Stimulated activated effector memory CD8-positive, alpha-beta T cell treated with anti-CD3 and anti-CD28 coated beads, Interleukin-12 subunit alpha, Interleukin-12 subunit beta, amount 100 ng/mL, for 72 hours (primary cell): ENCODE measurements around the gene GAGE12F.
"Not testable (repeated sequence)": the region's sequence is repeated elsewhere in the genome, so short reads cannot be mapped to it uniquely, and the experiment has no call there.

Experiments used
- ATAC-seq: fragments of 150-1000 bp; cut with Tn5 transposase; 2 replicates; pipeline ENCODE4 v1.10.0; 2021
- DNase-seq, 2 donors: peaks; one replicate each; pipeline ENCODE4 v3.0.0; 2021 to 2022; ENCODE audit warnings: low spot score in 2 of 2
- H3K27ac Mint-ChIP-seq: one replicate; pipeline ENCODE4 v1.8.0; 2022; ENCODE audit warnings: mild to moderate bottlenecking, mixed read lengths
- H3K36me3 Mint-ChIP-seq: one replicate; pipeline ENCODE4 v1.8.0; 2022; ENCODE audit warnings: mild to moderate bottlenecking, mixed read lengths
- H3K4me1 Mint-ChIP-seq: one replicate; pipeline ENCODE4 v1.8.0; 2022; ENCODE audit warnings: mixed read lengths
- H3K4me3 Mint-ChIP-seq: one replicate; pipeline ENCODE4 v1.8.0; 2022; ENCODE audit warnings: mild to moderate bottlenecking, mixed read lengths
- H3K9me3 Mint-ChIP-seq: one replicate; pipeline ENCODE4 v1.8.0; 2022; ENCODE audit warnings: mixed read lengths

GAGE12F gene

GRCh38 chrX:49560542-49560941 lies at the start of gene GAGE12F:
Gene GAGE12F, plus strand, starts transcription at chrX:49560842. Its CDS starts 1,155 bp downstream, at chrX:49561997.
- not testable (repeated sequence) for H3K4me1 Mint-ChIP-seq, DNase-seq, H3K27ac Mint-ChIP-seq, H3K4me3 Mint-ChIP-seq, ATAC-seq, H3K36me3 Mint-ChIP-seq, H3K9me3 Mint-ChIP-seq

GRCh38 chrX:49531877-49532276 lies 28.8 kb upstream of the GAGE12F start, which contains the start of gene GAGE12C:
Gene GAGE12C, plus strand, starts transcription at chrX:49532177. Its CDS starts 1,155 bp downstream, at chrX:49533332.
- H3K4me3 Mint-ChIP-seq, DNase-seq, H3K4me1 Mint-ChIP-seq, ATAC-seq, H3K36me3 Mint-ChIP-seq, H3K9me3 Mint-ChIP-seq, H3K27ac Mint-ChIP-seq: not testable (repeated sequence)

DNA sequence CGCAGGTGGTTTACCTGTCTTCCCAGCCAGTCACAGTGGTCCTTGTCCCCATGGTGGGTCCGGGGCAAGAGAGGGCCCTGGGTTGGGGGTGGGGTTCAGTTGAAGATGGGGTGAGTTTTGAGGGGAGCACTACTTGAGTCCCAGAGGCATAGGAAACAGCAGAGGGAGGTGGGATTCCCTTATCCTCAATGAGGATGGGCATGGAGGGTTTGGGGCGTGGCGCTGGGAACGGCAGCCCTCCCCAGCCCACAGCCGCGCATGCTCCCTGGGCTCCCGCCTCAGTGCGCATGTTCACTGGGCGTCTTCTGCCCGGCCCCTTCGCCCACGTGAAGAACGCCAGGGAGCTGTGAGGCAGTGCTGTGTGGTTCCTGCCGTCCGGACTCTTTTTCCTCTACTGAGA lies 19.2 kb upstream of the GAGE12F start, which contains the start of gene GAGE12D:
TSS of gene GAGE12D (plus strand) at position 301 of the 400 bp plus-strand sequence. CDS start 1,155 bp downstream, outside the sequence.
- not testable (repeated sequence) for ATAC-seq, H3K4me3 Mint-ChIP-seq, H3K27ac Mint-ChIP-seq

GRCh38 chrX:49550989-49551388 lies 9.7 kb upstream of the GAGE12F start, which contains the start of gene GAGE12E:
Gene GAGE12E, plus strand, starts transcription at chrX:49551289. Its CDS starts 1,155 bp downstream, at chrX:49552444.
- not testable (repeated sequence) for DNase-seq, H3K9me3 Mint-ChIP-seq, H3K27ac Mint-ChIP-seq, H3K4me3 Mint-ChIP-seq, H3K4me1 Mint-ChIP-seq, ATAC-seq, H3K36me3 Mint-ChIP-seq

More for the DNA sequence above, 19.2 kb upstream of the GAGE12F start, which contains the start of gene GAGE12D:
- H3K36me3 Mint-ChIP-seq, H3K9me3 Mint-ChIP-seq, DNase-seq, H3K4me1 Mint-ChIP-seq: not testable (repeated sequence)

DNA sequence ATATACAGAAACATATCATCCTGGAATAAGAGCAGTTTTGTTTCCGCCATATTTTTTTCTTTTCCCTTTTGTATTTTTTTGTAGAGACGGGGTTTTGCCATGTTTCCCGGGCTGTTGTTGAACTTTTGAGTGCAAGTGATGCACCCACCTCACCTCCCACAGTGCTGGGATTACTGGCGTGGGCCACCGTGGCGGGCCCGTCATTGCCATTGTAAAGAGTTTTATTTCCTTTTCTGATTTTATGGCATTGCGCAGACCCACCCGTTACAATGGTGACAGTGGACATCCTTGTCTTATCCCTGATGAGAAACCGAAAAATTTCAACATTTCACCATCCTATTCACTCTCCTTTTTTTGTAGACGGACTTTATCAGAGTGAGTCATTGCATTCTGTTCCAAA lies 8.1 kb downstream of the GAGE12F start:
- H3K36me3 Mint-ChIP-seq, ATAC-seq, DNase-seq, H3K4me3 Mint-ChIP-seq, H3K9me3 Mint-ChIP-seq, H3K4me1 Mint-ChIP-seq, H3K27ac Mint-ChIP-seq: not testable (repeated sequence)

DNA sequence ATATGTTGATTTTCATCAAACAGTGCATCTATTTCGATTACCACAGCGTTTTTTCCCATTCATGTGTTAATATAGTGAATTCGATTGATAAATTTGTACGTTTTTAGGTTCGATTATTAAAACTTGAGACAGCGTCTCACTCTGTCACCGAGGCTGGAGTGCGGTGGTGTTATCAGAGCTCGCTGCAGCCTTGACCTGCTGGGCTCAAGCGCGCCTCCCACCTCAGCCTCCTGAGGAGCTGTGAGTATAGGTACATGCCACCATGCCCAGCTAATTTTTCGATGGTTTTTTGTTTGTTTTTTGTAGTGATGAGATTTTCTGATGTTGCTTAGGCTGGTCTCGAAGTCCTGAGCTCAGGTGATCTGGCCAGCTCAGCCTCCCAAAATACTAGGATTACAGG lies 8.5 kb downstream of the GAGE12F start:
- H3K4me1 Mint-ChIP-seq, ATAC-seq, H3K9me3 Mint-ChIP-seq, H3K36me3 Mint-ChIP-seq, H3K27ac Mint-ChIP-seq, H3K4me3 Mint-ChIP-seq, DNase-seq: not testable (repeated sequence)

DNA sequence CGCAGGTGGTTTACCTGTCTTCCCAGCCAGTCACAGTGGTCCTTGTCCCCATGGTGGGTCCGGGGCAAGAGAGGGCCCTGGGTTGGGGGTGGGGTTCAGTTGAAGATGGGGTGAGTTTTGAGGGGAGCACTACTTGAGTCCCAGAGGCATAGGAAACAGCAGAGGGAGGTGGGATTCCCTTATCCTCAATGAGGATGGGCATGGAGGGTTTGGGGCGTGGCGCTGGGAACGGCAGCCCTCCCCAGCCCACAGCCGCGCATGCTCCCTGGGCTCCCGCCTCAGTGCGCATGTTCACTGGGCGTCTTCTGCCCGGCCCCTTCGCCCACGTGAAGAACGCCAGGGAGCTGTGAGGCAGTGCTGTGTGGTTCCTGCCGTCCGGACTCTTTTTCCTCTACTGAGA lies 9.5 kb downstream of the GAGE12F start, which contains the start of gene GAGE12G:
TSS of gene GAGE12G (plus strand) at position 301 of the 400 bp plus-strand sequence. CDS start 1,155 bp downstream, outside the sequence.
- not testable (repeated sequence) for H3K27ac Mint-ChIP-seq, ATAC-seq, H3K9me3 Mint-ChIP-seq, H3K36me3 Mint-ChIP-seq, H3K4me3 Mint-ChIP-seq, DNase-seq, H3K4me1 Mint-ChIP-seq

DNA sequence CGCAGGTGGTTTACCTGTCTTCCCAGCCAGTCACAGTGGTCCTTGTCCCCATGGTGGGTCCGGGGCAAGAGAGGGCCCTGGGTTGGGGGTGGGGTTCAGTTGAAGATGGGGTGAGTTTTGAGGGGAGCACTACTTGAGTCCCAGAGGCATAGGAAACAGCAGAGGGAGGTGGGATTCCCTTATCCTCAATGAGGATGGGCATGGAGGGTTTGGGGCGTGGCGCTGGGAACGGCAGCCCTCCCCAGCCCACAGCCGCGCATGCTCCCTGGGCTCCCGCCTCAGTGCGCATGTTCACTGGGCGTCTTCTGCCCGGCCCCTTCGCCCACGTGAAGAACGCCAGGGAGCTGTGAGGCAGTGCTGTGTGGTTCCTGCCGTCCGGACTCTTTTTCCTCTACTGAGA lies 19.0 kb downstream of the GAGE12F start, which contains the start of gene GAGE12H:
TSS of gene GAGE12H (plus strand) at position 301 of the 400 bp plus-strand sequence. CDS start 1,155 bp downstream, outside the sequence.
- not testable (repeated sequence) for H3K36me3 Mint-ChIP-seq, H3K4me1 Mint-ChIP-seq, H3K9me3 Mint-ChIP-seq

DNA sequence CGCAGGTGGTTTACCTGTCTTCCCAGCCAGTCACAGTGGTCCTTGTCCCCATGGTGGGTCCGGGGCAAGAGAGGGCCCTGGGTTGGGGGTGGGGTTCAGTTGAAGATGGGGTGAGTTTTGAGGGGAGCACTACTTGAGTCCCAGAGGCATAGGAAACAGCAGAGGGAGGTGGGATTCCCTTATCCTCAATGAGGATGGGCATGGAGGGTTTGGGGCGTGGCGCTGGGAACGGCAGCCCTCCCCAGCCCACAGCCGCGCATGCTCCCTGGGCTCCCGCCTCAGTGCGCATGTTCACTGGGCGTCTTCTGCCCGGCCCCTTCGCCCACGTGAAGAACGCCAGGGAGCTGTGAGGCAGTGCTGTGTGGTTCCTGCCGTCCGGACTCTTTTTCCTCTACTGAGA lies 28.6 kb downstream of the GAGE12F start, which contains the start of gene GAGE2A:
TSS of gene GAGE2A (plus strand) at position 301 of the 400 bp plus-strand sequence. CDS start 1,155 bp downstream, outside the sequence.
- not testable (repeated sequence) for H3K27ac Mint-ChIP-seq, H3K4me3 Mint-ChIP-seq, ATAC-seq, H3K9me3 Mint-ChIP-seq, DNase-seq, H3K36me3 Mint-ChIP-seq, H3K4me1 Mint-ChIP-seq

More for the DNA sequence above, 19.0 kb downstream of the GAGE12F start, which contains the start of gene GAGE12H:
- not testable (repeated sequence) for H3K27ac Mint-ChIP-seq, ATAC-seq, H3K4me3 Mint-ChIP-seq, DNase-seq

DNA sequence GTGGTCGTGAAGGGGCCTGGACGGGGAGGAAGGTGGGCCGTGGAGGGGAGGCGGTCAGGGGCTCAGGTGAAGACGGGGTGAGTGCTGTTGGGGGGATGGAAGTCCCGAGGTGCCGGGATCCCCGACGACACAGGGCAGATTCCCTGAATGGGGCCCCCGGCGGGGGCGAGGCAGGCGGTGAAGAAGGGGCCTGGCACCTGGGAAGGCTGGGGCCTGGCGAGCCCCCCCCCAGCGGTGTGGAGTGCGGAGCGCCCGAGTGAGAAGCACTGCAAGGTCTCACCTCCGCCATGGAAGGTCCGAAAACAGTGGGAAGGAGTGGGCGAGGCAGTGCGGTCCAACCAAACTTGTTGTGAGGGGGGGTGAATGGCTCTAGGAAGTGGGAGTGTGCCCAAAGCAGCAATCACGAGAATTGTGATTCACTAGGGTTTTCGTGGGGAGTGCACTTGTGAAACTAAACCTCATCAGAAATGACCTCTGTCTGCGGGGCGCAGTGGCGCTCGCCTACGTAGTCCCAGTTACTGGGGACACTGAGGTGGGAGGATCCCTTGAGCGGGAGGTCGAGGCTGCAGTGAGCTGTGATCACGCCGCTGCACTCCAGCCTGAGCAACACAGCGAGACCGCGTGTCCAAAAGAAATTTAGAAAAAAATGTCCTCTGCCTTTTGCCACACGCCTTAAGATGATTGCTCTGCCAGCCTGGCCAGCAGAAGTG lies 29.3 kb downstream of the GAGE12F start:
- ATAC-seq, H3K27ac Mint-ChIP-seq, H3K9me3 Mint-ChIP-seq, H3K4me3 Mint-ChIP-seq, H3K4me1 Mint-ChIP-seq, H3K36me3 Mint-ChIP-seq: not testable (repeated sequence)
- DNase-seq, result peak in 1 of 2 donors; percentile 2

- DNase-seq, ATAC-seq, H3K4me3 Mint-ChIP-seq, H3K4me1 Mint-ChIP-seq, H3K27ac Mint-ChIP-seq, H3K9me3 Mint-ChIP-seq, H3K36me3 Mint-ChIP-seq: not testable (repeated sequence)
Observed at GRCh38 chrX:49590488-49590887, 29.8 kb downstream of the GAGE12F start.

GRCh38 chrX:49598720-49599119 lies 38.1 kb downstream of the GAGE12F start, which contains the start of gene GAGE1:
Gene GAGE1, plus strand, starts transcription at chrX:49599020. Its CDS starts 1,155 bp downstream, at chrX:49600175.
- H3K4me3 Mint-ChIP-seq, H3K4me1 Mint-ChIP-seq, H3K27ac Mint-ChIP-seq, DNase-seq, H3K36me3 Mint-ChIP-seq, ATAC-seq, H3K9me3 Mint-ChIP-seq: not testable (repeated sequence)

GRCh38 chrX:49610718-49611310 lies 50.2 kb downstream of the GAGE12F start:
- ATAC-seq, result no peak
- Mint-ChIP-seq H3K4me1 (peaks cover 6% of the 10 kb centered on the region), H3K27ac (no peak overlapping the region), H3K4me3 (no peak overlapping the region), H3K9me3 (no peaks in the 10 kb centered on the region), H3K36me3 (no peaks in the 10 kb centered on the region)
- no peak for DNase-seq
